ENCODE data around the gene NHSL1. TPM values are rescaled to one million over a fixed set of nuclear protein-coding genes. Genes with fewer than 3 reads are reported as not detected.

The NHSL1 gene
- total and polyA plus RNA-seq, 4 donors: 19.6 to 31.3 (median 26.2) TPM

GRCh38 chr6:138450445-138450844 lies 48.8 kb downstream of the NHSL1 start:
- H3K36me3 ChIP-seq (ENCODE audit: control insufficient read depth, insufficient read depth, low read length): no peaks in the 10 kb centered on the region
- H3K27me3 ChIP-seq (ENCODE audit: control insufficient read depth, insufficient read depth, low read length): no peaks in the 10 kb centered on the region
- DNase-seq (ENCODE audit: low read depth in 4 of 6, low spot score in 6 of 6): peak in 1 of 6 donors; percentile 23
- no peak overlapping the region for H3K4me3 ChIP-seq (ENCODE audit: low read depth, low read length)
- no peaks in the 10 kb centered on the region for H3K9me3 ChIP-seq (ENCODE audit: control insufficient read depth, insufficient read depth, low read length)
- 44% methylated on average over 2 of the region's 3 CpGs for WGBS (ENCODE audit: insufficient coverage)
- H3K4me1 ChIP-seq (ENCODE audit: control insufficient read depth, insufficient read depth, low read length): no peaks in the 10 kb centered on the region
- H3K27ac ChIP-seq (ENCODE audit: low read depth, low read length): no peak overlapping the region

- Histone ChIP-seq H3K27ac (ENCODE audit: low read depth, low read length) (no peak overlapping the region), H3K4me3 (ENCODE audit: low read depth, low read length) (no peak overlapping the region), H3K36me3 (ENCODE audit: control insufficient read depth, insufficient read depth, low read length) (peaks cover 4% of the 10 kb centered on the region), H3K4me1 (ENCODE audit: control insufficient read depth, insufficient read depth, low read length) (no peaks in the 10 kb centered on the region), H3K27me3 (ENCODE audit: control insufficient read depth, insufficient read depth, low read length) (no peaks in the 10 kb centered on the region), H3K9me3 (ENCODE audit: control insufficient read depth, insufficient read depth, low read length) (no peaks in the 10 kb centered on the region)
- 73% methylated on average over 6 of the region's 6 CpGs for WGBS (ENCODE audit: insufficient coverage)
- DNase-seq (ENCODE audit: low read depth in 4 of 6, low spot score in 6 of 6): no peak
Observed at GRCh38 chr6:138446821-138447220, 52.5 kb downstream of the NHSL1 start.

- no peak overlapping the region for H3K4me3 ChIP-seq (ENCODE audit: low read depth, low read length)
- no peak overlapping the region for H3K27ac ChIP-seq (ENCODE audit: low read depth, low read length)
- peaks cover 4% of the 10 kb centered on the region for H3K36me3 ChIP-seq (ENCODE audit: control insufficient read depth, insufficient read depth, low read length)
- no peaks in the 10 kb centered on the region for H3K4me1 ChIP-seq (ENCODE audit: control insufficient read depth, insufficient read depth, low read length)
- no peak for DNase-seq (ENCODE audit: low read depth in 4 of 6, low spot score in 6 of 6)
- H3K9me3 ChIP-seq (ENCODE audit: control insufficient read depth, insufficient read depth, low read length): no peaks in the 10 kb centered on the region
- no peaks in the 10 kb centered on the region for H3K27me3 ChIP-seq (ENCODE audit: control insufficient read depth, insufficient read depth, low read length)
Observed at GRCh38 chr6:138443979-138444378, 55.3 kb downstream of the NHSL1 start.

GRCh38 chr6:138442663-138443062 lies 56.6 kb downstream of the NHSL1 start:
- Histone ChIP-seq H3K36me3 (ENCODE audit: control insufficient read depth, insufficient read depth, low read length) (peaks cover 4% of the 10 kb centered on the region), H3K27ac (ENCODE audit: low read depth, low read length) (no peak overlapping the region), H3K27me3 (ENCODE audit: control insufficient read depth, insufficient read depth, low read length) (no peaks in the 10 kb centered on the region), H3K4me3 (ENCODE audit: low read depth, low read length) (no peak overlapping the region), H3K9me3 (ENCODE audit: control insufficient read depth, insufficient read depth, low read length) (no peaks in the 10 kb centered on the region), H3K4me1 (ENCODE audit: control insufficient read depth, insufficient read depth, low read length) (no peaks in the 10 kb centered on the region)
- no peak for DNase-seq (ENCODE audit: low read depth in 4 of 6, low spot score in 6 of 6)
- WGBS (ENCODE audit: insufficient coverage): no CpG with 5 or more reads among the region's 2 CpGs

- no peak for DNase-seq (ENCODE audit: low read depth in 4 of 6, low spot score in 6 of 6)
- no CpG with 5 or more reads among the region's 6 CpGs for WGBS (ENCODE audit: insufficient coverage)
- Histone ChIP-seq H3K36me3 (ENCODE audit: control insufficient read depth, insufficient read depth, low read length) (peaks cover 4% of the 10 kb centered on the region), H3K27me3 (ENCODE audit: control insufficient read depth, insufficient read depth, low read length) (no peaks in the 10 kb centered on the region), H3K27ac (ENCODE audit: low read depth, low read length) (no peak overlapping the region), H3K4me1 (ENCODE audit: control insufficient read depth, insufficient read depth, low read length) (no peaks in the 10 kb centered on the region), H3K4me3 (ENCODE audit: low read depth, low read length) (no peak overlapping the region), H3K9me3 (ENCODE audit: control insufficient read depth, insufficient read depth, low read length) (no peaks in the 10 kb centered on the region)
Observed at GRCh38 chr6:138441965-138442364, 57.3 kb downstream of the NHSL1 start.

- H3K27me3 ChIP-seq (ENCODE audit: control insufficient read depth, insufficient read depth, low read length): no peaks in the 10 kb centered on the region
- peaks cover 4% of the 10 kb centered on the region for H3K36me3 ChIP-seq (ENCODE audit: control insufficient read depth, insufficient read depth, low read length)
- H3K27ac ChIP-seq (ENCODE audit: low read depth, low read length): no peak overlapping the region
- no peaks in the 10 kb centered on the region for H3K4me1 ChIP-seq (ENCODE audit: control insufficient read depth, insufficient read depth, low read length)
- no peak for DNase-seq (ENCODE audit: low read depth in 4 of 6, low spot score in 6 of 6)
- H3K9me3 ChIP-seq (ENCODE audit: control insufficient read depth, insufficient read depth, low read length): no peaks in the 10 kb centered on the region
- no peak overlapping the region for H3K4me3 ChIP-seq (ENCODE audit: low read depth, low read length)
- 96% methylated on average over 3 of the region's 4 CpGs for WGBS (ENCODE audit: insufficient coverage)
Observed at GRCh38 chr6:138440758-138441357, 58.4 kb downstream of the NHSL1 start.

- H3K9me3 ChIP-seq (ENCODE audit: control insufficient read depth, insufficient read depth, low read length): no peaks in the 10 kb centered on the region
- no peak for DNase-seq (ENCODE audit: low read depth in 4 of 6, low spot score in 6 of 6)
- WGBS (ENCODE audit: insufficient coverage): 92% methylated on average over 2 of the region's 3 CpGs
- H3K36me3 ChIP-seq (ENCODE audit: control insufficient read depth, insufficient read depth, low read length): peaks cover 4% of the 10 kb centered on the region
- H3K27me3 ChIP-seq (ENCODE audit: control insufficient read depth, insufficient read depth, low read length): no peaks in the 10 kb centered on the region
- no peaks in the 10 kb centered on the region for H3K4me1 ChIP-seq (ENCODE audit: control insufficient read depth, insufficient read depth, low read length)
- H3K4me3 ChIP-seq (ENCODE audit: low read depth, low read length): no peak overlapping the region
- H3K27ac ChIP-seq (ENCODE audit: low read depth, low read length): no peak overlapping the region
Observed at GRCh38 chr6:138440296-138440695, 59.0 kb downstream of the NHSL1 start.

GRCh38 chr6:138439546-138439945 lies 59.7 kb downstream of the NHSL1 start:
- H3K27ac ChIP-seq (ENCODE audit: low read depth, low read length): no peak overlapping the region
- DNase-seq (ENCODE audit: low read depth in 4 of 6, low spot score in 6 of 6): no peak
- no peaks in the 10 kb centered on the region for H3K27me3 ChIP-seq (ENCODE audit: control insufficient read depth, insufficient read depth, low read length)
- H3K36me3 ChIP-seq (ENCODE audit: control insufficient read depth, insufficient read depth, low read length): peaks cover 4% of the 10 kb centered on the region
- no peaks in the 10 kb centered on the region for H3K9me3 ChIP-seq (ENCODE audit: control insufficient read depth, insufficient read depth, low read length)
- H3K4me3 ChIP-seq (ENCODE audit: low read depth, low read length): no peak overlapping the region
- 74% methylated on average over 4 of the region's 7 CpGs for WGBS (ENCODE audit: insufficient coverage)
- H3K4me1 ChIP-seq (ENCODE audit: control insufficient read depth, insufficient read depth, low read length): no peaks in the 10 kb centered on the region

GRCh38 chr6:138434925-138435324 lies 64.4 kb downstream of the NHSL1 start:
- no peaks in the 10 kb centered on the region for H3K27me3 ChIP-seq (ENCODE audit: control insufficient read depth, insufficient read depth, low read length)
- WGBS (ENCODE audit: insufficient coverage): no CpG with 5 or more reads among the region's 4 CpGs
- no peaks in the 10 kb centered on the region for H3K9me3 ChIP-seq (ENCODE audit: control insufficient read depth, insufficient read depth, low read length)
- H3K4me1 ChIP-seq (ENCODE audit: control insufficient read depth, insufficient read depth, low read length): peaks cover 23% of the 10 kb centered on the region
- H3K27ac ChIP-seq (ENCODE audit: low read depth, low read length): no peak overlapping the region
- no peak for DNase-seq (ENCODE audit: low read depth in 4 of 6, low spot score in 6 of 6)
- peaks cover 27% of the 10 kb centered on the region for H3K36me3 ChIP-seq (ENCODE audit: control insufficient read depth, insufficient read depth, low read length)
- H3K4me3 ChIP-seq (ENCODE audit: low read depth, low read length): no peak overlapping the region

- DNase-seq (ENCODE audit: low read depth in 4 of 6, low spot score in 6 of 6): peak in 2 of 6 donors; percentile 62 to 80
- WGBS (ENCODE audit: insufficient coverage): no CpG with 5 or more reads among the region's 3 CpGs
- Histone ChIP-seq H3K27ac (ENCODE audit: low read depth, low read length) (no peak overlapping the region), H3K4me3 (ENCODE audit: low read depth, low read length) (no peak overlapping the region), H3K27me3 (ENCODE audit: control insufficient read depth, insufficient read depth, low read length) (no peaks in the 10 kb centered on the region), H3K4me1 (ENCODE audit: control insufficient read depth, insufficient read depth, low read length) (peaks cover 29% of the 10 kb centered on the region), H3K36me3 (ENCODE audit: control insufficient read depth, insufficient read depth, low read length) (peaks cover 27% of the 10 kb centered on the region), H3K9me3 (ENCODE audit: control insufficient read depth, insufficient read depth, low read length) (no peaks in the 10 kb centered on the region)
Observed at GRCh38 chr6:138434096-138434495, 65.2 kb downstream of the NHSL1 start.

Data from spinal cord (tissue), 10 donors.